Lower lobe of right lung (tissue), 2 donors: ENCODE measurements around the gene LMAN1L. TPM values are rescaled to one million over a fixed set of nuclear protein-coding genes. Genes with fewer than 3 reads are reported as not detected.

Experiments used
- ATAC-seq, 2 donors: fragments of 200-7000 bp; cut with Tn5 transposase; one replicate each; pipeline ENCODE4 v1.9.1; 2020 to 2022; ENCODE audit warnings: mild to moderate bottlenecking in 2 of 2, moderate library complexity in 2 of 2
- DNase-seq: peaks from one replicate; pipeline ENCODE4 v3.0.0-alpha.2; 2020
- H3K27ac ChIP-seq: fragments of 200-600 bp; one replicate; pipeline ENCODE4 v1.8.0; 2022
- H3K27me3 ChIP-seq: fragments of 200-600 bp; one replicate; pipeline ENCODE4 v1.8.0; 2022; ENCODE audit warnings: low read depth
- H3K36me3 ChIP-seq: fragments of 200-600 bp; one replicate; pipeline ENCODE4 v1.8.0; 2022; ENCODE audit warnings: mild to moderate bottlenecking
- H3K4me1 ChIP-seq: fragments of 200-600 bp; one replicate; pipeline ENCODE4 v1.8.0; 2022
- H3K4me3 ChIP-seq: fragments of 200-600 bp; one replicate; pipeline ENCODE4 v1.8.0; 2022; ENCODE audit warnings: mild to moderate bottlenecking
- H3K9me3 ChIP-seq: fragments of 200-600 bp; one replicate; pipeline ENCODE4 v1.8.0; 2022
- intact Hi-C: fragments of 100-400 bp; cut with DNase I; formaldehyde crosslinking; loops from one replicate; pipeline ENCODE4 v1.11.0; 2022
- total RNA-seq: library from RNA; stranded (reverse); fragmentation: NEBNext Ultra II Directional; extraction: Animal tissue kit (Norgen Biotek cat#: 25700); gene quantifications from one replicate; pipeline ENCODE4 v1.2.1, GENCODE V29; 2021
- TF ChIP-seq, protein P1 (sequence below): fragments of 200-600 bp; IDR thresholded peaks from one replicate; pipeline ENCODE4 v1.8.0; 2022; ENCODE audit warnings: antibody characterized with exemption, mild to moderate bottlenecking
- donor health status: DM: no; HTN: yes; CAD: no; lungs with severe emphysema.

LMAN1L gene
- total RNA-seq, 1 donor from 2014 or later = not detected

DNA sequence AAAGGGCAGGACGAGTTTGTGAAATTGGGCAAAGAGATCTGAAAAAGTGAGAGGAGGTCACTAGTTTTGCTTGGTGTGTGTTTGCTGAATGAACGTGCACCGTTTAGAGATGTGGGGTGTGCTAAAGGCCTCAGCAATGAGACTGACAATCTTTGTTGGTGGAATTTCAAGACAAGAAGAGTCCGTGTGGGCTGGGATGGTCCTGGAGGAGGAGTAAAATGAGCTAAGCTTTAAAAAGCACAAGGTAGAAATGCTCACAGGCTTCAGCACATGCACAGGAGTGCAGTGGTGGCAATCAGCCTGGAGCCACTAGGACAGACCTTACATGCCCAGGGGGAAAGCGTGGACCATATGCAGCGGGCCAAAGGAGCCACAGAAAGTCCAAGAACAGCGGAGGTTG is 12.3 kb downstream of the LMAN1L start:
- ATAC-seq = no peak
- Histone ChIP-seq H3K4me1 (no peaks in the 10 kb centered on the region), H3K4me3 (no peak overlapping the region), H3K27ac (no peak overlapping the region), H3K9me3 (no peaks in the 10 kb centered on the region), H3K27me3 (peaks cover 34% of the 10 kb centered on the region), H3K36me3 (no peaks in the 10 kb centered on the region)
- intact Hi-C loops = no loop called here
- TF ChIP-seq, protein P1, sequence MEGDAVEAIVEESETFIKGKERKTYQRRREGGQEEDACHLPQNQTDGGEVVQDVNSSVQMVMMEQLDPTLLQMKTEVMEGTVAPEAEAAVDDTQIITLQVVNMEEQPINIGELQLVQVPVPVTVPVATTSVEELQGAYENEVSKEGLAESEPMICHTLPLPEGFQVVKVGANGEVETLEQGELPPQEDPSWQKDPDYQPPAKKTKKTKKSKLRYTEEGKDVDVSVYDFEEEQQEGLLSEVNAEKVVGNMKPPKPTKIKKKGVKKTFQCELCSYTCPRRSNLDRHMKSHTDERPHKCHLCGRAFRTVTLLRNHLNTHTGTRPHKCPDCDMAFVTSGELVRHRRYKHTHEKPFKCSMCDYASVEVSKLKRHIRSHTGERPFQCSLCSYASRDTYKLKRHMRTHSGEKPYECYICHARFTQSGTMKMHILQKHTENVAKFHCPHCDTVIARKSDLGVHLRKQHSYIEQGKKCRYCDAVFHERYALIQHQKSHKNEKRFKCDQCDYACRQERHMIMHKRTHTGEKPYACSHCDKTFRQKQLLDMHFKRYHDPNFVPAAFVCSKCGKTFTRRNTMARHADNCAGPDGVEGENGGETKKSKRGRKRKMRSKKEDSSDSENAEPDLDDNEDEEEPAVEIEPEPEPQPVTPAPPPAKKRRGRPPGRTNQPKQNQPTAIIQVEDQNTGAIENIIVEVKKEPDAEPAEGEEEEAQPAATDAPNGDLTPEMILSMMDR = no peak
- no peak for DNase-seq

DNA sequence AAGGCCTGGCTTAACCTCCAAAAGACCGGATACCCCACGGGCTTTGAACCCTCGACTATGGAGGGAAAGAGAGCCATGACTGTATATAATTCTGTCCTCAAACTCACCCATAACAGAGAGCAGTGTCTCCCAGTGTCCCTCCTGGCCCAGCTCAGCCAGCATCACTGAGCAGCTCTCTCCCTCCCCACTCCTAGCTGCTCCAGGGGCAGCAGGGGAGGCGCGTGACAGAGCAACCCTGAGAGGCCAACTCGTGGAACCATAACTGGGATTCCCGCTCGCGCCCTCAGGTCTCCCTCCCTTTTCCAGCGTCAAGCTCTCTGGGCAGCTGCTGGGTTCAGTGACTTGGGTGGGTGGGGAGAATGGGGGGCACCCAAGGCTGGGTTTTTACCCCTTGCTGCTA is 13.2 kb downstream of the LMAN1L start:
- intact Hi-C loops = no loop called here
- Histone ChIP-seq H3K36me3 (no peaks in the 10 kb centered on the region), H3K9me3 (no peaks in the 10 kb centered on the region), H3K4me3 (no peak overlapping the region), H3K27ac (no peak overlapping the region), H3K4me1 (no peaks in the 10 kb centered on the region), H3K27me3 (peaks cover 34% of the 10 kb centered on the region)
- ATAC-seq (no peak), DNase-seq (no peak)
- TF ChIP-seq, protein P1 = no peak

DNA sequence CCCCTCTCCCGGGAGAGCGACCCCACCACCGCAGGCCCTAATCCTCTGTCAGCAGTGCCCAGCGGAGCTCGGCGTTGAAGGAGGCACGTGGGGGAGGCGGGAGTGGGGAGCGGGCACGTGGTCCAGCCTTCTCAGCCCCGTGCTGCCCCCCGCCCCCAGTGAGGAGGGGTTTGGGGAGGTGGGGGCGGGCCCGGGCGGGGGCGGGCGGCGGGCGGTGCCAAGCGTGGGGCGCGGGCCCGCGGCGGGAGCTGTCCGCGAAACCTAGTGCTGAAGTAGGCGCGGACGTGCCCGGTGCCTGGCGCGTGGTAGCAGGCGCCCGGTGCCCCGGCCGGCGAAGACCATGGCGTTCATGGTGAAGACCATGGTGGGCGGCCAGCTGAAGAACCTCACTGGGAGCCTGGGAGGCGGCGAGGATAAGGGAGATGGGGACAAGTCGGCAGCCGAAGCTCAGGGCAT is 13.8 kb downstream of the LMAN1L start, which contains the start of gene CPLX3:
Gene CPLX3 (plus strand): TSS at position 264 of the 456 bp plus-strand sequence. CDS start 77 bp downstream, at position 341.
- intact Hi-C loops = no loop called here
- DNase-seq (no peak), ATAC-seq (peak; percentile 57 to 64)
- Histone ChIP-seq H3K4me1 (no peaks in the 10 kb centered on the region), H3K36me3 (no peaks in the 10 kb centered on the region), H3K9me3 (no peaks in the 10 kb centered on the region), H3K27me3 (peaks cover 34% of the 10 kb centered on the region), H3K4me3 (no peak within 1 kb of the TSS), H3K27ac (no peak within 1 kb of the TSS)
- TF ChIP-seq, protein P1 = no peak

DNA sequence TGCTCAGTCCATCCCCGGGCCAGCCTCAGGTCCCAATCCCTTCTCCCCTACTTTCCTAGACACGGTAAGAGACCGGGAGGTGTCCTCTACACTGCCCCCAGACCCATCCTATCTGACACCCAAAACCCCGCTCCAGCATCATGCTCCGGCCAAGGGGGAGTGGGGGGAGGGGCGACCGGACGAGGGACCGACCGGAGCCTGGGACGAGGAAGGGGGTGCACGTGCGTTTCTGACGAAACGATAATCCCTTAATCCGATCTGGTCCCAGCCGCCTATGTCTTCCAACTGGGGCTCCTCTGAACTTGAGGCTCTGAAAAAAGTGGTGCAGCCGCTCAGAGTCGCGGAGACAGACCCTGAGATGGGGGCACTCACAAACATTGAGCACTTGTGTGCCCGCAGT is 14.3 kb downstream of the LMAN1L start:
- DNase-seq = no peak

DNA sequence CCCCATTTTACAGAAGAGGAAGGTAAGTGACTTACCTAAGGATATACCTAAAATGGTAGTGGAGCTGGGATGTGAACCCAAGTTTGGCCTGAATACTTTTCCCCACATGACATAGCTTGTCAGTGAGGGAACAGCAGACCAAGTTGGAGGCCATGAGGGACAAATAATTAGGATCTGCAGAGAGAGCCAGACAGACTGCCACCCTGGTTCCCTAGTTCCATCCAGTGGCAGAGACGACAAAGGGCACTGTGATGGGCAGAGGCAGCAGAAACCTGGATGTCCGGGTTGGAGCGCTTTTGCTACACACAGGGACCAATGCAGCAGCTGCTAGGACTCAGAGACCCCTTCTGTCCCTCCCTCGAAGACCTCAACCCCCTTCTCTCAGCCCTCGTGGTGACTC is 15.0 kb downstream of the LMAN1L start:
- DNase-seq (no peak), ATAC-seq (no peak)
- no peaks in the 10 kb centered on the region for H3K9me3 ChIP-seq
- intact Hi-C loops = no loop called here
- TF ChIP-seq, protein P1 = no peak
- H3K36me3 ChIP-seq = no peaks in the 10 kb centered on the region
- peaks cover 34% of the 10 kb centered on the region for H3K27me3 ChIP-seq
- H3K4me1 ChIP-seq = no peaks in the 10 kb centered on the region
- no peak overlapping the region for H3K27ac ChIP-seq
- no peak overlapping the region for H3K4me3 ChIP-seq

More for the DNA sequence above, 14.3 kb downstream of the LMAN1L start:
- Histone ChIP-seq H3K9me3 (no peaks in the 10 kb centered on the region), H3K36me3 (no peaks in the 10 kb centered on the region), H3K4me3 (no peak overlapping the region), H3K27me3 (peaks cover 34% of the 10 kb centered on the region), H3K4me1 (no peaks in the 10 kb centered on the region), H3K27ac (no peak overlapping the region)
- TF ChIP-seq, protein P1 = no peak
- no peak for ATAC-seq
- intact Hi-C loops = no loop called here
